Neutrophil (primary cell): ENCODE measurements around the gene EPS15.

Experiments
- H3K27ac ChIP-seq: fragments of 200-600 bp; sonication (generic); 2 replicates; pipeline ENCODE4 v1.5.1; 2016; ENCODE audit warnings: mild to moderate bottlenecking, moderate library complexity
- H3K27me3 ChIP-seq: fragments of 200-600 bp; sonication (generic); 2 replicates; pipeline ENCODE4 v1.6.0; 2016; ENCODE audit warnings: mild to moderate bottlenecking
- H3K36me3 ChIP-seq: fragments of 200-600 bp; sonication (generic); 2 replicates; pipeline ENCODE4 v1.5.1; 2017
- H3K4me1 ChIP-seq, 2 experiments: fragments of 200-600 bp in 1 of 2; sonication (generic) in 1 of 2; 1 replicate in 1 of 2; 2 replicates in 1 of 2; pipeline versions ENCODE4 v1.5.1 to v1.6.1; 2013 to 2016; ENCODE audit warnings: low read depth in 1 of 2, low read length in 1 of 2, mild to moderate bottlenecking in 1 of 2, moderate library complexity in 1 of 2; ENCODE audit not compliant: control insufficient read depth in 1 of 2, insufficient read depth in 1 of 2
- H3K4me3 ChIP-seq, 2 experiments: fragments of 200-600 bp in 1 of 2; sonication (generic) in 1 of 2; 1 replicate in 1 of 2; 2 replicates in 1 of 2; pipeline ENCODE4 v1.5.1; 2013 to 2016; ENCODE audit warnings: low read depth in 1 of 2, low read length in 1 of 2, mild to moderate bottlenecking in 1 of 2, moderate library complexity in 1 of 2
- H3K9me3 ChIP-seq: fragments of 200-600 bp; sonication (generic); 2 replicates; pipeline ENCODE4 v1.5.1; 2016
- CTCF ChIP-seq: fragments of 200-600 bp; sonication (generic); IDR thresholded peaks from 2 replicates; pipeline ENCODE4 v1.5.1; 2016; ENCODE audit warnings: antibody characterized with exemption

Gene EPS15

DNA sequence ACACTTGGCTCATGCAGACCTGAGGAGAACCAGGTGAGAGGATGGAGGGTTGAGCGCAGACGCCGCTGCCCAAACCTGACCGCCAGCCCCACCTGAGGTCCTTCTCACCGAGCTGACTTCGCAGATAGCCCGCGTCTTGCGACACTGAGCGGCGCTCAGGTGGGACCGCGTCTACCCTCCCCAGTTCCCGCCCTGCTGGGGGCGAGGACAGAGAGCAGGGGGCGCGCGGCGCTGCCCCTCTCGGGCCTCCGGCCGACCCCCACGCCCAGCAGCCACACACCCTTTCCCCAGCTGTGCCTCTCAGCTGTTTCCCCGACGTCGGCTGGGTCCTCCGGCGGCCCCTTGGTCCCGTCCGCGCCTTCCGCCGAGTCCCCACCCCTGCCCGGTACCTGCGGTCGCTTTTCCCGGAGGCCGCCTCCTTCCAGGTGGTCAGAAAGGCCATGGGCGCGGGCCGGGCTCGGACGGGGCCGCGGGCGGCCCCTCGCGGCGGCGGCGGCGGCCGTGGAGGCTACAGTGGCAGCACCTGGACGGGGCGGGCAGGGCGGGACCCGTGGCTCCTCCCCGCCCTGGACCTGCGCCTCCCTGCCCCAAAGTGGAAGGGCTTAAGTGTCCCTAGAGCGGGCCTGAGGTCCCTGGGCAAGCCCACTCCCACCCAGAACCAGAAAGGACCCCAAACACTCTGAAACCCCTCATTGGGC, 174.3 kb downstream of the EPS15 start:
- no peak for TF ChIP-seq CTCF
- Histone ChIP-seq H3K36me3 (no peaks in the 10 kb centered on the region), H3K9me3 (no peaks in the 10 kb centered on the region), H3K27me3 (peaks cover 56% of the 10 kb centered on the region), H3K4me3 (no peak overlapping the region), H3K4me1 (peaks cover 3 to 9% of the 10 kb centered on the region in 2 experiments), H3K27ac (no peak overlapping the region)

DNA sequence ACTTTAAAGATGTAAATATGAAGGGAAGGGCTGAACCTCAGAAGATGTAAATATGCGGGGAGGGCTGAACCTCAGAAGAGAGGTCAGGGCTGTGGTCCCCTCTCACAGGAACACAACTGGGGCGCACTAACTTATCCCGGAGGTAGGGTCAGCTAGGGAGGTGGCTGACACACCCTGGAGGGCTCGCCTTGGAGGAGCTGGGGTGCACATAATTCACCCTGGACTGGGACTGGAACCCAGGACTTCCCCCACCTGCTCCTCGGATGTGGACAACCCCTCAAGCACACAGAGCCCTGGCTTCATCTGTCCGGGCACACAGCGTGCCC, 174.8 kb downstream of the EPS15 start:
- Histone ChIP-seq H3K27ac (no peak overlapping the region), H3K4me3 (no peak overlapping the region), H3K27me3 (peaks cover 56% of the 10 kb centered on the region)

GRCh38 chr1:51343624-51344023, 175.4 kb downstream of the EPS15 start:
- TF ChIP-seq CTCF = no peak
- H3K36me3 ChIP-seq = no peaks in the 10 kb centered on the region

More for the DNA sequence above, 174.8 kb downstream of the EPS15 start:
- Histone ChIP-seq H3K9me3 (no peaks in the 10 kb centered on the region), H3K36me3 (no peaks in the 10 kb centered on the region), H3K4me1 (peaks cover 3 to 9% of the 10 kb centered on the region in 2 experiments)
- no peak for TF ChIP-seq CTCF

DNA sequence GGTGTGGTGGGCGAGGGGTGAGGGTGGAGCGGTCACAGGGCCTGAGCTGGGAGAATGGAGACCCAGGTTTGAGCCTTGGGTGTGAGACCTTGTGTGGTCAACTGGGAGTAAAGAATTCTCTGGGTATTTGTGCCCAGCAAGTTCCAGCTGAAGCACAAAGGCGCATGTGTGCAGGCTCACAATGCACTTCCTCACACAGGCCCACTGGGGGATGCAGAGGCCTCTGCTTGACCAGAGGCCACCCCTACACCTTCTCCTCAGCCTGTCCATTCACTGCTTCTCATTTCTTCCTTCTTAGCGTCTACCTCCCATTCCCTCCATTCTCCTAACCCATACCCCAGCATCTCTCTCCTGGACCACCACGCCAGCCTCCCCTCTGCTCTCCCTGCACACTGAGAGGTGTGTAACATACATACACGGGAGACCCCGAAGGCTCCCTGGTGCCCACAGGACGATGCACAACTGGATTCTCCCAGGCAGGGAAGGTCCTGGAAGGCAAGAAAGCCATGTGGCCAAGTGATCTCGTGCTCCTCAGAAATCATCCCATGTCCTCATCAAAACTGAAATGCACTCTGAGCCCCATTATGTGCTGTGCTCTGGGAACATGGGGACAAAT, 176.4 kb downstream of the EPS15 start:
- H3K4me1 ChIP-seq = peaks cover 3 to 9% of the 10 kb centered on the region in 2 experiments
- no peak for TF ChIP-seq CTCF
- no peak overlapping the region for H3K4me3 ChIP-seq
- H3K36me3 ChIP-seq = no peaks in the 10 kb centered on the region
- H3K27me3 ChIP-seq = peaks cover 56% of the 10 kb centered on the region
- H3K27ac ChIP-seq = no peak overlapping the region
- H3K9me3 ChIP-seq = no peaks in the 10 kb centered on the region

More at GRCh38 chr1:51343624-51344023, 175.4 kb downstream of the EPS15 start:
- no peaks in the 10 kb centered on the region for H3K9me3 ChIP-seq
- H3K4me1 ChIP-seq = peaks cover 3 to 9% of the 10 kb centered on the region in 2 experiments
- H3K27me3 ChIP-seq = peaks cover 56% of the 10 kb centered on the region
- H3K4me3 ChIP-seq = no peak overlapping the region
- H3K27ac ChIP-seq = no peak overlapping the region

DNA sequence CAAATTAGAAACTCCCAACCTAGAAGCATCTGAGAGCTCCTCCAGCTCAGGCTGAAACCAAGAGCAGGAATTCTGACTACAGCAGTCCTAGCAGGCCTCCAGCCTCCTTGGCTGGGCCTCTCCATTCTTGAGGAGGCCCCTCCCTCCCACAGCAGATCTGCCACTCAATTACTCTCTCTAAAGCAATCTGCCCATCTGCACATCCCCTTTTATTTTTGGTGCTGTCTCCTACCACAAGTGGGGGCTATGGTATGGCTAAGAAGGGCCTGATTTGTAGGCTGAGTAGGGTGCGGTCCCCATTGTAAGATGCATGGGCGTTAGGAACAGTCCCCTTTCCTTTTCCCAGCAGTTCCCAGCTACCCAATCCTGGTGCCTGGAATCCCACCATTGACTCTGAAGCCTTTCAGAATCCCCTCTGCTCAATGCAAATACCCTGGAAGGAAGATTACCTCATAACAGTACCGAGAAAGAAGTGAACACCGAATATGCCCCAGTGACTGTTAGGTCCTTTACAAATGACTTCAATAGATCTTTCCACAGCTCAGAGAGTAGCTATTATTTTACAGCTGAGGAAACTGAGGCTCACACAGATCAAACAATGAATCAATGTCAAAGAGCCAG, 177.1 kb downstream of the EPS15 start:
- Histone ChIP-seq H3K9me3 (no peaks in the 10 kb centered on the region), H3K4me1 (peaks cover 3 to 9% of the 10 kb centered on the region in 2 experiments), H3K36me3 (no peaks in the 10 kb centered on the region), H3K27me3 (peaks cover 50% of the 10 kb centered on the region), H3K27ac (no peak overlapping the region), H3K4me3 (no peak overlapping the region)
- TF ChIP-seq CTCF = no peak
